HCT116 (cell line): ENCODE data around the gene FAM76B.

Experiments
- ELF1 ChIP-seq: IDR thresholded peaks from 2 replicates; pipeline ENCODE4 v1.6.1; 2012; ENCODE audit warnings: low read depth, borderline replicate concordance
- EZH2phosphoT487 ChIP-seq: fragments of 200-600 bp; IDR thresholded peaks from 2 replicates; pipeline ENCODE4 v1.6.1; 2018; ENCODE audit warnings: antibody characterized with exemption, borderline replicate concordance
- FOSL1 ChIP-seq: IDR thresholded peaks from 2 replicates; pipeline ENCODE4 v1.6.1; 2012; ENCODE audit warnings: low read depth
- JUND ChIP-seq: IDR thresholded peaks from 2 replicates; pipeline ENCODE4 v1.6.1; 2012
- MAX ChIP-seq: IDR thresholded peaks from 2 replicates; pipeline ENCODE4 v1.6.1; 2012
- POLR2A ChIP-seq: IDR thresholded peaks from 2 replicates; pipeline ENCODE4 v1.7.0; 2011; ENCODE audit warnings: borderline replicate concordance; ENCODE audit not compliant: insufficient read depth, insufficient read length; ENCODE audit errors: extremely low read depth
- POLR2AphosphoS5 ChIP-seq: IDR thresholded peaks from 2 replicates; pipeline ENCODE4 v1.6.1; 2011; ENCODE audit warnings: mild to moderate bottlenecking, low read depth, low read length, moderate library complexity
- REST ChIP-seq: IDR thresholded peaks from 2 replicates; pipeline ENCODE4 v1.6.1; 2012; ENCODE audit warnings: low read depth
- SP1 ChIP-seq: IDR thresholded peaks from 2 replicates; pipeline ENCODE4 v1.6.1; 2012; ENCODE audit warnings: low read depth
- SRF ChIP-seq: IDR thresholded peaks from 2 replicates; pipeline ENCODE4 v1.6.1; 2012; ENCODE audit warnings: low read depth
- YY1 ChIP-seq: IDR thresholded peaks from 2 replicates; pipeline ENCODE4 v1.6.1; 2011; ENCODE audit warnings: low read length, low read depth, moderate library complexity, mild to moderate bottlenecking; ENCODE audit not compliant: insufficient replicate concordance; ENCODE audit errors: extremely low read depth
- TF ChIP-seq, protein P1 (sequence below), 3 experiments: fragments of 200-600 bp in 1 of 3; sonication (generic) in 1 of 3; IDR thresholded peaks in 2 of 3; conservative IDR thresholded peaks in 1 of 3; 2 replicates each; pipeline ENCODE4 v1.5.1; 2012 to 2017; ENCODE audit warnings: low read depth in 2 of 3, low read length in 2 of 3, antibody characterized with exemption in 1 of 3, borderline replicate concordance in 1 of 3, control low read depth in 1 of 3, mild to moderate bottlenecking in 1 of 3, mixed read lengths in 1 of 3, mixed run types in 1 of 3, moderate library complexity in 1 of 3; ENCODE audit not compliant: insufficient read depth in 1 of 3

DNA sequence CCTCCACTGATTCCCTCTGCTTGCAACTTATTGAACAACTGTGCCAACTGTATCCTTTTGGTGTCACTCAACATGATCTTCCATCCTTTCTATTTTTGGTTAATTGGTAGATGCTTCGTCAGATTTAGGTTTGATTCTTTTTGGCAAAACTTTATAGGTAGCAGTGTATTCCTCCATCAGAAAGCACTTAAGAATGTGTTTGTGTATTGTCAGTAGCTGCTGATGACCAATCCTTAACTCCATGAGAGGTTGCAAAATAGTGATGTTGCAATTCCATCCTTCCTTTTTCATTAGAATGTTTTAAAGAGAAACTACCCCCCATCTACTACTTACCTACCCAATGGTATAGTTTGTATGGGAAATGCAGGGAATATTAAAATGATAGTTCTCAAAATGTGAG, 22.1 kb downstream of the FAM76B start:
- TF ChIP-seq POLR2A (no peak), ELF1 (no peak), POLR2AphosphoS5 (no peak), FOSL1 (no peak), SRF (no peak), YY1 (no peak), MAX (no peak), JUND (no peak), EZH2phosphoT487 (no peak), REST (no peak), SP1 (no peak)
- TF ChIP-seq, protein P1, sequence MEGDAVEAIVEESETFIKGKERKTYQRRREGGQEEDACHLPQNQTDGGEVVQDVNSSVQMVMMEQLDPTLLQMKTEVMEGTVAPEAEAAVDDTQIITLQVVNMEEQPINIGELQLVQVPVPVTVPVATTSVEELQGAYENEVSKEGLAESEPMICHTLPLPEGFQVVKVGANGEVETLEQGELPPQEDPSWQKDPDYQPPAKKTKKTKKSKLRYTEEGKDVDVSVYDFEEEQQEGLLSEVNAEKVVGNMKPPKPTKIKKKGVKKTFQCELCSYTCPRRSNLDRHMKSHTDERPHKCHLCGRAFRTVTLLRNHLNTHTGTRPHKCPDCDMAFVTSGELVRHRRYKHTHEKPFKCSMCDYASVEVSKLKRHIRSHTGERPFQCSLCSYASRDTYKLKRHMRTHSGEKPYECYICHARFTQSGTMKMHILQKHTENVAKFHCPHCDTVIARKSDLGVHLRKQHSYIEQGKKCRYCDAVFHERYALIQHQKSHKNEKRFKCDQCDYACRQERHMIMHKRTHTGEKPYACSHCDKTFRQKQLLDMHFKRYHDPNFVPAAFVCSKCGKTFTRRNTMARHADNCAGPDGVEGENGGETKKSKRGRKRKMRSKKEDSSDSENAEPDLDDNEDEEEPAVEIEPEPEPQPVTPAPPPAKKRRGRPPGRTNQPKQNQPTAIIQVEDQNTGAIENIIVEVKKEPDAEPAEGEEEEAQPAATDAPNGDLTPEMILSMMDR (IDR thresholded peaks at IDR 0.05 in 2 of 3, conservative IDR thresholded peaks at IDR 0.05 in 1 of 3; ENCODE audit: borderline replicate concordance in 1 of 3, insufficient read depth in 1 of 3, low read depth in 2 of 3, low read length in 2 of 3) = no peak
